EL (cell line): ENCODE results near the gene ACP3.
"Not testable (repeated sequence)": the region's sequence is repeated elsewhere in the genome, so short reads cannot be mapped to it uniquely, and the experiment has no call there.

ENCODE experiments used
- DNase-seq: peaks from one replicate; pipeline ENCODE4 v3.0.0-alpha.2; 2016

Gene ACP3

DNA sequence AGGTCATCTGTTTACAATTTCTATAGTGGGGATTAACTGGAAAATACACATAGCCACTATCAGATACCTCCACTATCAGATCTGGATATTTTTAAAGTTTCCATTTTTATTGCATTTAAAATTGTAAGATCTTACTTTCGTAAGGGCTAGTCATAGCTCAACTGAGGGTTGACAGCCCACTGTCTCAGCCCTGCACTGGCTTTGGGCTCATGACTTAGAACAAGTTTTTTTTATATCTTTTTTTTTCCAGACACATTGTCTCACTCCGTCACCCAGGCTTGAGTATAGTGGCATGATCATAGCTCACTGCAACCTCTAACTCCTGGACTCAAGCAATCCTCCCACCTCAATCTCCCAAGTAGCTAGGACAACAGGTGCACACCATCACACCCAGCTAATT is 51.3 kb downstream of the ACP3 start:
- no peak for DNase-seq

DNA sequence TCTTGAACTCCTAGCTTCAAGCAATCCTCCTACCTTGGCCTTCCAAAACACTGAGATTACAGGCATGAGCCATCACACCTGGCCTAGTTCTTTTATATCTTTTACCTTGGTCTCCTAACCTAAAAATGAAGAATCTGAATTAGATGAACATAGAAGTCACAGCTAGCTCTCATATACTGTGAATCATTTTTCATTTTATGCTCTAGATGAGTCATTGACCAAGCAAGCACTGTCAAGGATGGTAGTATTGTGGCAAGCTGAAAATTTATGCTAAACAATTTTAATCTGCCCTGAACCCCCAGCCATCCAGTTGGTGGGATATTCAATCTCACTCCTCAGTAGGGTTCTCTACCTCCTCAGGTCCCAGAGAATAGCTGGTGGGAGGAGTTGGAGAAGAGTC is 51.8 kb downstream of the ACP3 start:
- no peak for DNase-seq

DNA sequence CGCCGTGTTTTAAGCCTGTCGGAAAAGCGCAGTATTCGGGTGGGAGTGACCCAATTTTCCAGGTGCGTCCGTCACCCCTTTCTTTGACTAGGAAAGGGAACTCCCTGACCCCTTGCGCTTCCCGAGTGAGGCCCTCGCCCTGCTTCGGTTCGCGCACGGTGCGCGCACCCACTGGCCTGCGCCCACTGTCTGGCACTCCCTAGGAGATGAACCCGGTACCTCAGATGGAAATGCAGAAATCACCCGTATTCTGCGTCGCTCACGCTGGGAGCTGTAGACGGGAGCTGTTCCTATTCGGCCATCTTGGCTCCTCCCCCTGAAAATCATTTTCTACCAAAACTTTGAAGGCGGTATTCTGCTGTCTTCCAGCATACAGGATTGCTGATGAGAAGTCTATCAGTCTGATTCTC is 59.7 kb downstream of the ACP3 start:
- not testable (repeated sequence) for DNase-seq

DNA sequence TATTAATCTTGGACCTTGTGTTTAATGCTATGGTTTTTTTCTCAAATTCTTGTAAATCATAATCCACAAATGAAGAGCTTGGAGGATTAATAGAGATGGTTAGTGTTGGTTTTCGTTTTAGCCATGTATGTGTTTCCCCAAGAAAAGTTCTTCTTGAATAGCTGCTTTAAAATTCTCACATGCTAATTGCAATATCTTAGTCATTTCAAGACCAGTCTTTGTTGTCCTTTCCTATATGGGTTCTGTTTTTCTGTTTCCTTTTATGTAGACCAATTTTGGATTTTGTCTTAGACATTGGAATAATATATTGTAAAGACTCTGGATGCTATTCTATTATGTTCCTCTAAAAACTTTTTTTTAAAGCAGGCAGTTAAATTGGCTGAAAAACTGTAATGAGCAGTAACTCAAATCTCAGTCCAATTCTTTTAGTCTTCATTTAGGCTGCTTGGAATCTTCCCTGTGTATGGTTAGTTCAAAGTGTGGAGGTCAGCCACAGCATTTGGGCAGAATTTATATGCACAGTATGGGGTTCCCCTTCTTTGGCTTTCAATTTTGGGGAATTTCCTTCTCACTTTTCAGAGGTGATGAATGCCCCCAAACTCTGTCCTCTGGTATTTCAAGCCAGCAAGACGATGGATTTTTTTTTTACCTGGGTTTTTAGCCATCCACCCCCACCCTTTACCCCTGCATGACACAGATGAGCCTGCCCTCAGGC is 61.0 kb downstream of the ACP3 start:
- no peak for DNase-seq

DNA sequence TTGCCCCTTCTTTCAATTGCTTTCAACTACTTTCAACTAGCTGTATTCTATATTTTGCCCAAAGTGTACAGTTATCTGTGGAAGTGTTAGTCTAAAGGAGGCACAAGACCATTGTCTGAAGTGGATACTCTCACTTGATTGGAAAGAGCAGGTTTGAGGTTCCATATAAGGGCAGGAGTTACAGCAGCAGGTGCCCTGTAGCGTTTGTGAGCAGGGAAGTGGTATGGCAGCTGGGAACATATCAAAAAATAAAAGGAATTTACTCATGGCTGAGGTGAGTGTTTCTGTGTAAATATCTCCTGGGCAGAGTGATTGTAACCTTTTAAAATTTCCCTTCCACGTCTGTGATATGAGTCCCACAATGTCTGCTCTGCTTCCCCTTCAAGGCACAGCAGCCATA is 61.6 kb downstream of the ACP3 start:
- DNase-seq: no peak

DNA sequence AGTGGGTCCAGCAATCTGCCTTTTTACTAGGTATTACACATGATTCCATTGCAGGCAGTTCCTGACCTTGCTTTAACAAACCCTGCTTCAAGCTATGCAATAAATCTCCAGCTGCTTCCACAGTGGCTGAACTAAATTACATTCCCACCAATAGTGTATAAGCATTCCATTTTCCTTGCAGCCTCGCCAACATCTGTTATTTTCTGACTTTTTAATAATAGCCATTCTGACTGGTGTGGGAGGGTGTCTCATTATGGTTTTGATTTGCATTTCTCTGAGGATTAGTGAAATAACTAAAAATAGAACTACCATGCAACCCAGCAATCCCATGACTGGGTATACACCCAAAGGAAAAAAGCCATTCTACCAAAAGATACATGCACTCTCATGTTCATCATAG is 63.7 kb downstream of the ACP3 start:
- DNase-seq: no peak

DNA sequence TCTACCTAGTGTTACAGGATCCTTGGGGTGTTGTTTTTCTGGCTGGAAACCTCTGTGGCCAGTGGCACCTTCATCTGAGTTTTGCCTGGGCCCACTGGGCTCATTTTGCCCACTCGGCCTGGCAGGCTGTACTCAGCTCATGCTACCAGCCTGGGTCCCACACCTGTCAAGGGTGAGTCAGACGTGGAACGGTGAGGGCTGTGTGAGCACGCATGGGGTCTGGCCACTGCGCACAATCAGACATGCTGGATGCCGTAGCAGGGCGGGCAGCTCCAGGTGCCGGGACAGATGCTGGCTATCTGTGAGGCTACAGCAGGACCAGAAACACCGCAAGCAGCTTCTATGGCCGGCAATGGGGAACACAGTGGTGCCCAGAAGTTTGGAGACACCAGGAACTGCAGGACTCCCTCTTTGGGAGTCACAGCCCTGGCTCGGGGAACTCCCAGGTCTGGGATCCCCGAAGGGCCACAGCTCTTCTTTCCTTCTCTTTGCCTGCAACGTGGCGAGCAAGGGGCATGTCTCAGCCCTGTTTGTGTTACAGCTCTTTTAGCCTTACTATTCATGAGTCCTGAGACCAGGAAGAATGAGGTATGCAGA is 64.2 kb downstream of the ACP3 start:
- no peak for DNase-seq

DNA sequence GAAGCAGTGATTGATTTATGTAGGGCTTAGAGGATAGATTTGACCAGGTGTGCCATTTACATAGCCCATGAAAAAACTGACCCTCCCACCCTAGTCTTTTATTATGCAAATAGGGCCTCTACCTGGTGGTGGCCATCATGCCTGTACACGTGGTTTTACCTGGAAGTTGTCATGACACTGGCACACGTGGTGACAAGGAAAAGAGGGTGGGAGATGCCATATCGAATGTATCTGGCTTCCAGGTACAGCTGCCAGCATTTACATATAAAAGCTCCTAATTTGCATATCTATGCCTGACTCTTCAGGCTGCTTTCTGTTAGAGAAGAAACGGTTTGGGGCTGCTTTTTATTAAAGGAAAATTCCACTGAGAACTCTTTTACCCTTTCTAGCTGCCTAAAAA is 65.1 kb downstream of the ACP3 start:
- DNase-seq: no peak

DNA sequence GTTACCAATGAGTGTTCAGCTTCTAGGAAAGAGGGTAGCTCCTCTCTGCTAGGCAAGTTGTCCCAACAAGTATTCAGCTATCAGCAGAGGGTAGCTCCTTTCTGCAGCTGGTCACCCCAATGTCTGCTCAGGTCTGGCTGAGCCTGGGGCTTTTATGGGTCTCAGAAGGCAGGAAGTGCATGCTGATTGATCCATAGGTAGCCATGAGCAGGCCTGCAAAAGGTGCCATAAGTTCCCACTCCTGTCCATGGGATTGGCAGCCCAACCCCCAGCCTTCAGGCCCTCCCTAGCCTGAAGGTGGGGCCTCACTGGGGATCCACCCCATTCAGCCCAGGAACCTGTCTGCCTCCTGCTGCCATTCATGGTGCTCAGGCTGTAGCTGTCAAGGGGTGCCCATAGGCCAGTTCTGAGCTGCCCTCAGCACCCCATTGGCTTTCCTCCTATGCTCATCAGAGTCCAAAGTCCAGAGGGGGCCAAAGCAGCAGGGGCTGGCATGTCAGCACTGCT is 65.5 kb downstream of the ACP3 start:
- no peak for DNase-seq

DNA sequence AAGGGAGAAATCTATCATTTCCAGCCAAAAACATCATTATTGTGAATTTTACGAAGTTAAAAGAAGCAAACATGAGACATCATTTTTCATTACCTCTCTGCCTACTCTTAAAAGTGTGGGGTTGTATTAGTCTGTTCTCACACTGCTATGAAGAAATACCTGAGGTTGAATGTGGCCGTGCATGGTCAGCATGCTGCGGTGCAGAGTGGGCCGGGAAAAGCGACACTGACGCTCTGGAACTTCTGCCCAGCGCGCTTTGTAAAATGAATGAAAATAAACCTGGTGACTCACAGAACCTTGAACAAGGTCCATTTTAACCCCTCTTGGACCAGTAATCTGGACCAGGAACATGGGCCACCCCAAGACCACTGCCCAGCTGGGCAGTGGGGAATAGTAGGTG is 69.1 kb downstream of the ACP3 start:
- DNase-seq: no peak

DNA sequence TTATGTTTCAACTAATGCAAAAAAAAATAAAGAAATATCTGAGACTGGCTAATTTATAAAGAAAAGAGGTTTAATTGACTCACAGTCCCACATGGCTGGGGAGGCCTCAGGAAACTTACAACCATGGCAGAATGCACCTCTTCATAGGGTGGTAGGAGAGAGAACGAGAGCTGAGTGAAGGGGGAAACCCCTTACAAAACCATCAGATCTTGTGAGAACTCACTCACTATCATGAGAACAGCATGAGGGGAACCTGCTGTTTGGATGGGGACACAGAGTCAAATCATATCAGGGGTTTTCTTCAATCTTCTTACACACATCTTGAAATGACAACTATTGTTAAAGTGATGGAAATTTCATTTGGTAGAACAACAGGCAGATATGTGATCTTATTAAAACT is 75.5 kb downstream of the ACP3 start:
- not testable (repeated sequence) for DNase-seq

DNA sequence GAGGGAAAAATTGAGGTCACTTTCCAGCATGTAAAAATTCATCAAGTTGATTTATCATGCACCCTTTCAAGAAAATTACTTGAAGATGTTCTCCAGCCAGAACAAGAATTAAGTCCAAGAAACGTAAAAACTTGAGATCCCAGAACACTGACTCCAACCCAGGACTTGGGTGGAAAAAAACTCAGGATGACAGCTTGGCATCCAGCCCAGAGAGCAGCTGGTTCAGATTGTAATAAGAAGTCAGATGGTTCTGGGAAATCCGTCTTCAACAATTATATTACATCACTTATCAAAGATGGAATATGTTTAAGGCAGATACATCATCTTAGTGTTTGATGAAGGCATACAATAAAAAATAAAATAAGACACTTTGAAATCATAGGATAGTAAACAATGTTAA is 77.1 kb downstream of the ACP3 start:
- no peak for DNase-seq

DNA sequence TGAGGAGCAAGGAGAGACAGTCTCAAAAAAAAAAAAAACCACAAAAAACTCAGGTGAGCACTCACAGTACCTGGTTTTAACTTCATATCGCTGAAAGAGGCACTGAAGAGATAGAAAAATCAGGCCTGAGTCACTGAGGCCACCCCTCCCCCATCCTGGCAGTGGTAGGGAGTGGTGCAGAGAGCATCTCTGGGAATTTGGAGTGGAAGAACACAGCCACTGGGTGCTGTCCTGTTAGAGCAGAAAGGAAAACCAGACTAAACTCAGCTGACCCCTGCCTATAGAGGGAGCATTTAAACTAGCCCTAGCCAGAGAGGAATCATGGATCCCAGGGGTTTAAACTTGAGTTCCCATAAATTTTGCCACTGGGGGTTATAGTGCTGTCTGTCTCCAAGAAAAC is 77.9 kb downstream of the ACP3 start:
- DNase-seq: no peak

DNA sequence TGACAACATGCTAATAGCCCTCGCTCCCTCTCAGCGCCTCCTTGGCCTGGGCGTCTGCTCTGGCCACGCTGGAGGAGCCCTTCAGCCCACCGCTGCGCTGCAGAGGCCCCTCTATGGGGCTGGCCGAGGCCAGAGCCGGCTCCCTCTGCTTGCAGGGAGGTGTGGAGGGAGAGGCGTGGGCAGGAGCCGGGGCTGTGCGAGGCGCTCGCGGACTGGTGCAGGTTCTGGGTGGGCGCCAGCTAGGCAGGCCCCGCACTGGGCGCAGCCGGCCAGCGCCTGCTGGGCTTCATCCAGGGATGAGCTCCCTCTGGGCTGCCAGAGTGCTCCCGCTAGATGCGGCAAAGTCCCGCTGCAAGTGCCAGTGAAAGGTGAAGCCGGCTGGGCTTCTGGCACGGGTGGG is 79.0 kb downstream of the ACP3 start:
- no peak for DNase-seq

DNA sequence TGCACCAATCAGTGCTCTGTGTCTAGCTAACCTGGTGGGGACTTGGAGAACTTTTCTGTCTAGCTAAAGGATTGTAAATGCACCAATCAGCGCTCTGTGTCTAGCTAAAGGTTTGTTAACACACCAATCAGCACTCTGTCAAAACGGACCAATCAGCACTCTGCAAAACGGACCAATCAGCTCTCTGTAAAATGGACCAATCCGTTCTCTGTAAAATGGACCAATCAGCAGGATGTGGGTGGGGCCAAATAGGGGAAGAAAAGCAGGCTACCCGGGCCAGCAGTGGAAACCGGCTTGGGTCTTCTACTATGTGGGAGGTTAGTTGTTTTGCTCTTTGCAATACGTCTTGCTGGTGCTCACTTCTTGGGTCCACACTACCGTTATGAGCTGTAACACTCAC is 79.6 kb downstream of the ACP3 start:
- DNase-seq: not testable (repeated sequence)

DNA sequence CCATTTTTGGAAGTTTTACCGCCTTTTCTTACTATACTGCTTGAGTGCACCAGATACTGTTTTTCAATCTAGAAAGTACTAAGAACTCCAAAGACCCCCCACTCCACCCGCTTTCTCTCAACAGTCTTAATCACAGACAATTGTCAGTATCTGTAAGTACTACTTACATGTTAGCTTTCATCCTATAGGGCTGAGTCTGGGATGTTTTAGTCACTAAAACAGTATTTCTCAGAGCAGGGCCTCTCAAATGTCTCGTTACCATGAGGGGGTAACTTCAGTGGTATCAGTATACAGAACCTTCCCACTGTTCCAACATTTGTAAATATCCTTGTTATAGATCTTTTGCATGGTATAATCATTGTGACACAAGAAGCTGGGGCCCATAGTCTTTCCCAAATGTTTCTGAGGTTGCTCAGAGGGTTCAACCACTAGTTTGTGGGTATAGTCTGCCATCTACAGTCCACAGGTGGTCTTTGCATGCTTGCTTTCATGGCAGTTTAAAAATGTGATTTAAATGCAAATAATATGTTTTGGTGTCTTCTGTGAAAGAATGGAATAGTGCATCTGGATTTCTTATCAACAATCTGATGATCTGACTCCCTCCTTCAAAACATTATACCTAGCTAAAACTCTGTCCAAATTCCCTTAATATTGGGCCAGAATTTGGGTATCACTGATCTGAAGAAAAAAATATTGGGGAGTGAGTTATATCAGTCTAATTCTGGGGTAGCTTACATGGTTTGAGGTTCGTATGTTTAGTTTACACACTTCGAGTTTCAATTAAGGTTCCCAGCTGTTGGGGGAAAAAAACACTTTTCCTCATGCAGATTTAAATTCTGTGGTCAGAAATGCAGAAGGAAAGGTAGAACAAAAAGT is 82.1 kb downstream of the ACP3 start:
- DNase-seq: peak; percentile 61

DNA sequence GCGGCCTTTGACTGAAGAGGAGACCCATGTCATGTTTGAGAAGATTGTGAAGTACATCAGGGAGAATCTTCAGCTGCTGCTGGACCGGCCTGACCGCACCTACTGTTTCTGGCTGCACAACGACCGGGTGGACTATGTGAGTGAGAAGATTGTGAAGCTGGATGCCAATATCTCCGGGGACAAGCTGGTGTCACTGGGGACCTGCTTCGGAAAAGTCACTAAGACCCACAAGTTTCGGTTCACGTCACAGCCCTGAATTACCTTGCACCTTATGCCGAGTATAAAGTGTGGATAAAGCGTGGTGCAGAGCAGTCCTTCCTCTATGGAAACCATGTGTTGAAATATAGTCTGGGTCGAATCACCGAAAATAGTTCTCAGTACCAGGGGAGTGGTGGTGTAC is 84.0 kb downstream of the ACP3 start:
- no peak for DNase-seq

DNA sequence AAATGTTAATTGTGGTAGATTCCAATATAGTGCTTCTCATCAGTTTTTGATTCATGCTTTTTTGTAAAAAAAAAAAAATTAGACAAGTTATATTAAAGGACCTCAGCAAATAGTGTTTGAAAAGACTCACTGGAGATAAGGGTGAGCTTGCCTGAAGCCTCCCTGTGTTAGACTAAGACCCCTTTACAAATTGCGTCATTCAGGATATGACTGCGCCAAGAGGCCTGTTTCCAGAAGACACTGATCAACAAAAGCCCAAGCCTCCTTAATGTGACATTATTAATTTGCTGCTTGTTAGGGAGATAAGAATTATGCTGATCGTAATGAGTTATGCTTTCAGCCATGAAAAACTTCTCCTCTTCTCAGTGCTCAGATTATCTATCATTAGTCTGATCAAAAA is 87.1 kb downstream of the ACP3 start:
- DNase-seq: no peak

DNA sequence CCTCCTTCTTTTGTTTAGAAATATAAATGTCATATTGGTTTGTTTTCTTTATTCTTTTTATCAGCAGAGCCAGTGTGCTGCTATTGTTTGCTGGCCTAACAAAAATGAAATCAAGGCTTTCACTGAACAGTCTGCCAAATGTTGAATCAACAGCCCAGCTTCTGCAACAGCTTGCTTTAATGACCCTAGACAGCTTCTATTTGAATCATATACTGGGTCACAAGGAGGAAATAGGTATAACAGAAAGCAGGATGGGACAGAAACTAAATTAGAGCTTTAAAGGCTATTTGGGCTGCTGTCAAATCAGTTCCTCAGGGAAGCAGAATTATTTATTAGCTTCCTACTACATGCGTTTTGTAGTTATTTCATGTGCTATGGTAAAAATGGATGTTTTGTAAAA is 88.0 kb downstream of the ACP3 start:
- no peak for DNase-seq

DNA sequence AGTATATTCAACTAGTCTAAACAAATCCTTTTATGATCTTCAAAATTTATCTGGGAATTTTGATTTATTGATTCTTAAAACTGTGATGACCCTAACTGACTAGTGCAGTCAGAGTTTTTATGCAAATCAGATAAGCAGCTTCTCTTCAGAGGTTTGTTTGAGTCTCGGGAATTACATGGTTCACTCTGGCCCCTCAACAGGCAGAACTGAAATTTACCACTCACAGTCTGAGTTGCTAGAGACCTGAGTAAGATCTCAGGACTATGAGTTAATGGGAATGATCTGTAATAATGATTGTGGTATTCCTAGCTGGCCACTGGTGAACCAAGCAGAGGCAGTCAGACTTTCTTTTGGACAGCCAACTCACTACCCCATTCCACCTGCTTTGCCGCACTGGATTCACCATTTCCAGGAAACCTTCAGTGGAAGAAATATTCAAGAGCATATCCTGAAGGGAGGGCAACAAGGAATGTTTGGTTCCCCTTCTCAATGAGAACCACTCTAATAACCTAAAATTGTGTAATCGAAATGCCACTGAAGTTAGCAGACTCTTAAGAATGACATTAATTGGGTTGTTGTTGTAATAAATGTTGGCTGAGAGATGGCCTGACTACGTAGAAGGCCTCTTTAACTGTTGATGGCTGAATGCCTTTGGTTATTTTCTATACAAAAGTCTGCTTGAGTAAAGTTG is 88.5 kb downstream of the ACP3 start:
- DNase-seq: no peak

DNA sequence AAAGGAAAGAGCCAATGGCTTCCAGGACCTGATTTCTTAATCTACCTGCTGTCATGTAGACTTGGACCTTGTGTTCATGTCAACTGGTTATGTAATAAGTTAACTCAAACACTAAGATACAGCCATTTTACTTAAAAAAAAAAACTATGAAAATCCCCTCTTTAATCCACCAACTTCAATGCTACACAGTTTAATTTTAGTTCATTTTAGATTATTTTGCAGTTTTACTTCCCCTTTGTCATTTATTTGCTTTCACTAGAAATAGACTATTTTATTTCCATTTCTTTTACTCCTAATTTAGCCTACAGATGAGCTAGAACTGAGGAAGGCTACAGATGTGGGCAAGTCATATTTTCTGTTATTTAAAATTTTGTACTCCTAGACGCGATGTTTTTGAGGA is 89.4 kb downstream of the ACP3 start:
- no peak for DNase-seq

DNA sequence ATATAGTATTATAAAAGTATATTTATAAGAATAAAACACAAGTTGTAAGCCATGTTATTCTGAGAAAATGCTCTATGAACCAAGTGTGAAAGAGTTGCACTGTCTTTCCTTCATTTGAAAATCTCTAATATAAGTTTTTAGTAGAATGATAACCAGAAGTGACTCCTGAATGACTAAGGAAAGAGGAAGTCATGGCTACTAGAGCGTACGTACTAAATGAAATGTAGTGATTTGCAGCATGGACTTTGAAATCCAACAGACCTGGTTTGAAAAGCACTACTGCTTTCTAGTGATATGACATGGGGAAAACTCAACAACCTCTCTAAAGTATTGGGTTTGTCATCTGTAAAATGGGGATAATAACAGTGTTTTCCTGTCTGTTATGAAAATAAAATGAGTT is 89.8 kb downstream of the ACP3 start:
- no peak for DNase-seq
